SW480 (cell line): ENCODE measurements around the gene BCAR1.
"Not testable (repeated sequence)": the region's sequence is repeated elsewhere in the genome, so short reads cannot be mapped to it uniquely, and the experiment has no call there.

Experiments used
- DNase-seq: peaks from one replicate; pipeline ENCODE4 v3.0.0-alpha.2; 2016; ENCODE audit warnings: low spot score

BCAR1 gene

GRCh38 chr16:75272097-75272551 lies 20.7 kb upstream of the BCAR1 start:
- DNase-seq, result no peak

- no peak for DNase-seq
Observed at GRCh38 chr16:75271441-75272096, 20.1 kb upstream of the BCAR1 start.

GRCh38 chr16:75269358-75269757 lies 17.9 kb upstream of the BCAR1 start:
- DNase-seq, result not testable (repeated sequence)

GRCh38 chr16:75267631-75268264 lies 16.3 kb upstream of the BCAR1 start:
- DNase-seq, result peak; percentile 87

- DNase-seq, result no peak
Observed at GRCh38 chr16:75266738-75267630, 15.6 kb upstream of the BCAR1 start.

- peak; percentile 70 for DNase-seq
Observed at GRCh38 chr16:75265911-75266701, 14.7 kb upstream of the BCAR1 start.

- no peak for DNase-seq
Observed at GRCh38 chr16:75264999-75265910, 13.8 kb upstream of the BCAR1 start.

GRCh38 chr16:75264457-75264998 lies 13.1 kb upstream of the BCAR1 start:
- DNase-seq, result no peak

- DNase-seq, result peak; percentile 36
Observed at GRCh38 chr16:75263963-75264445, 12.6 kb upstream of the BCAR1 start.

GRCh38 chr16:75263291-75263962 lies 12.0 kb upstream of the BCAR1 start:
- no peak for DNase-seq

- DNase-seq, result no peak
Observed at GRCh38 chr16:75262800-75263127, 11.3 kb upstream of the BCAR1 start.

- DNase-seq, result no peak
Observed at GRCh38 chr16:75262104-75262799, 10.8 kb upstream of the BCAR1 start.

- no peak for DNase-seq
Observed at GRCh38 chr16:75261590-75262078, 10.2 kb upstream of the BCAR1 start.

- DNase-seq, result no peak
Observed at GRCh38 chr16:75260851-75261589, 9.6 kb upstream of the BCAR1 start.

GRCh38 chr16:75258807-75259141 lies 7.3 kb upstream of the BCAR1 start:
- DNase-seq, result no peak

GRCh38 chr16:75257886-75258806 lies 6.7 kb upstream of the BCAR1 start:
- DNase-seq, result no peak

GRCh38 chr16:75256696-75257343 lies 5.4 kb upstream of the BCAR1 start:
- no peak for DNase-seq
